HEK293 (cell line): ENCODE data around the gene NELFE.
"Not testable (repeated sequence)": the region's sequence is repeated elsewhere in the genome, so short reads cannot be mapped to it uniquely, and the experiment has no call there.

Experiments
- BCL11B ChIP-seq: fragments of 450-650 bp; formaldehyde crosslinking; IDR thresholded peaks from 2 replicates; pipeline ENCODE4 v1.5.1; 2016; ENCODE audit warnings: low read depth, missing biosample characterization, missing genetic modification characterization
- MYNN ChIP-seq: fragments of 450-650 bp; formaldehyde crosslinking; IDR thresholded peaks from 2 replicates; pipeline ENCODE4 v1.5.1; 2016; ENCODE audit warnings: missing biosample characterization, missing genetic modification characterization, borderline replicate concordance
- TCF7L2 ChIP-seq: IDR thresholded peaks from 2 replicates; pipeline ENCODE4 v1.6.1; 2011; ENCODE audit warnings: low read depth, mild to moderate bottlenecking, inconsistent platforms, low read length, moderate library complexity, borderline replicate concordance
- ZBTB20 ChIP-seq: fragments of 450-650 bp; formaldehyde crosslinking; IDR thresholded peaks from 2 replicates; pipeline ENCODE4 v1.5.1; 2016; ENCODE audit warnings: missing biosample characterization, missing genetic modification characterization
- ZNF175 ChIP-seq: fragments of 450-650 bp; formaldehyde crosslinking; IDR thresholded peaks from 2 replicates; pipeline ENCODE4 v1.5.1; 2016; ENCODE audit warnings: missing biosample characterization, missing genetic modification characterization
- ZNF19 ChIP-seq: fragments of 450-650 bp; formaldehyde crosslinking; IDR thresholded peaks from 2 replicates; pipeline ENCODE4; 2016; ENCODE audit warnings: missing biosample characterization, missing genetic modification characterization, low read depth
- ZNF768 ChIP-seq: fragments of 450-650 bp; formaldehyde crosslinking; IDR thresholded peaks from 2 replicates; pipeline ENCODE4 v1.5.1; 2018; ENCODE audit warnings: missing biosample characterization, mild to moderate bottlenecking, missing genetic modification characterization
- TF ChIP-seq, protein P1 (sequence below): fragments of 450-650 bp; formaldehyde crosslinking; conservative IDR thresholded peaks from 2 replicates; pipeline ENCODE4 v1.5.1; 2016; ENCODE audit warnings: low read depth, missing biosample characterization, missing genetic modification characterization
- TF ChIP-seq, protein P2 (sequence below): fragments of 450-650 bp; formaldehyde crosslinking; IDR thresholded peaks from 2 replicates; pipeline ENCODE4 v1.5.1; 2016; ENCODE audit warnings: missing biosample characterization, missing genetic modification characterization
- TF ChIP-seq, protein P3 (sequence below): fragments of 450-650 bp; formaldehyde crosslinking; IDR thresholded peaks from 2 replicates; pipeline ENCODE4 v1.5.1; 2016; ENCODE audit warnings: missing biosample characterization, missing genetic modification characterization

DNA sequence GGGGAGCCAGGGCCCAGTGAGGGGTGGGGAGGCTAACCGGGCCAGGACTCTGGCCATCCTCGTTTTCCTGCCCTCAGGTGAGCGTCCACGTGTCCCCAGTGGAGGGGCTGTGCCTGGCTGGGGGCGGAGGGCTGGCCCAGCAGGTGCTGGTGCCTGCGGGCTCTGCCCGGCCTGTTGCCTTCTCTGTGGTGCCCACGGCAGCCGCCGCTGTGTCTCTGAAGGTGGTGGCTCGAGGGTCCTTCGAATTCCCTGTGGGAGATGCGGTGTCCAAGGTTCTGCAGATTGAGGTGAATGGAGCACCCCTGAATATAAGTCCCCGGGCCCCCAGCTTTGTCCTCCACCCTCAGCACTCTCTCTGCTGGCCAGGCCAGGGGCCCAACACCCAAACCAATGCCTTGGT lies 35.6 kb upstream of the NELFE start:
- TF ChIP-seq, protein P1, sequence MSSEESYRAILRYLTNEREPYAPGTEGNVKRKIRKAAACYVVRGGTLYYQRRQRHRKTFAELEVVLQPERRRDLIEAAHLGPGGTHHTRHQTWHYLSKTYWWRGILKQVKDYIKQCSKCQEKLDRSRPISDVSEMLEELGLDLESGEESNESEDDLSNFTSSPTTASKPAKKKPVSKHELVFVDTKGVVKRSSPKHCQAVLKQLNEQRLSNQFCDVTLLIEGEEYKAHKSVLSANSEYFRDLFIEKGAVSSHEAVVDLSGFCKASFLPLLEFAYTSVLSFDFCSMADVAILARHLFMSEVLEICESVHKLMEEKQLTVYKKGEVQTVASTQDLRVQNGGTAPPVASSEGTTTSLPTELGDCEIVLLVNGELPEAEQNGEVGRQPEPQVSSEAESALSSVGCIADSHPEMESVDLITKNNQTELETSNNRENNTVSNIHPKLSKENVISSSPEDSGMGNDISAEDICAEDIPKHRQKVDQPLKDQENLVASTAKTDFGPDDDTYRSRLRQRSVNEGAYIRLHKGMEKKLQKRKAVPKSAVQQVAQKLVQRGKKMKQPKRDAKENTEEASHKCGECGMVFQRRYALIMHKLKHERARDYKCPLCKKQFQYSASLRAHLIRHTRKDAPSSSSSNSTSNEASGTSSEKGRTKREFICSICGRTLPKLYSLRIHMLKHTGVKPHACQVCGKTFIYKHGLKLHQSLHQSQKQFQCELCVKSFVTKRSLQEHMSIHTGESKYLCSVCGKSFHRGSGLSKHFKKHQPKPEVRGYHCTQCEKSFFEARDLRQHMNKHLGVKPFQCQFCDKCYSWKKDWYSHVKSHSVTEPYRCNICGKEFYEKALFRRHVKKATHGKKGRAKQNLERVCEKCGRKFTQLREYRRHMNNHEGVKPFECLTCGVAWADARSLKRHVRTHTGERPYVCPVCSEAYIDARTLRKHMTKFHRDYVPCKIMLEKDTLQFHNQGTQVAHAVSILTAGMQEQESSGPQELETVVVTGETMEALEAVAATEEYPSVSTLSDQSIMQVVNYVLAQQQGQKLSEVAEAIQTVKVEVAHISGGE (tag by site-specific recombination): not testable (repeated sequence)
- TF ChIP-seq, protein P2, sequence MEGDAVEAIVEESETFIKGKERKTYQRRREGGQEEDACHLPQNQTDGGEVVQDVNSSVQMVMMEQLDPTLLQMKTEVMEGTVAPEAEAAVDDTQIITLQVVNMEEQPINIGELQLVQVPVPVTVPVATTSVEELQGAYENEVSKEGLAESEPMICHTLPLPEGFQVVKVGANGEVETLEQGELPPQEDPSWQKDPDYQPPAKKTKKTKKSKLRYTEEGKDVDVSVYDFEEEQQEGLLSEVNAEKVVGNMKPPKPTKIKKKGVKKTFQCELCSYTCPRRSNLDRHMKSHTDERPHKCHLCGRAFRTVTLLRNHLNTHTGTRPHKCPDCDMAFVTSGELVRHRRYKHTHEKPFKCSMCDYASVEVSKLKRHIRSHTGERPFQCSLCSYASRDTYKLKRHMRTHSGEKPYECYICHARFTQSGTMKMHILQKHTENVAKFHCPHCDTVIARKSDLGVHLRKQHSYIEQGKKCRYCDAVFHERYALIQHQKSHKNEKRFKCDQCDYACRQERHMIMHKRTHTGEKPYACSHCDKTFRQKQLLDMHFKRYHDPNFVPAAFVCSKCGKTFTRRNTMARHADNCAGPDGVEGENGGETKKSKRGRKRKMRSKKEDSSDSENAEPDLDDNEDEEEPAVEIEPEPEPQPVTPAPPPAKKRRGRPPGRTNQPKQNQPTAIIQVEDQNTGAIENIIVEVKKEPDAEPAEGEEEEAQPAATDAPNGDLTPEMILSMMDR: not testable (repeated sequence)
- TF ChIP-seq ZNF175; TCF7L2; MYNN; ZNF768; ZBTB20 (tag by site-specific recombination); ZNF19; BCL11B: not testable (repeated sequence)
- TF ChIP-seq, protein P3, sequence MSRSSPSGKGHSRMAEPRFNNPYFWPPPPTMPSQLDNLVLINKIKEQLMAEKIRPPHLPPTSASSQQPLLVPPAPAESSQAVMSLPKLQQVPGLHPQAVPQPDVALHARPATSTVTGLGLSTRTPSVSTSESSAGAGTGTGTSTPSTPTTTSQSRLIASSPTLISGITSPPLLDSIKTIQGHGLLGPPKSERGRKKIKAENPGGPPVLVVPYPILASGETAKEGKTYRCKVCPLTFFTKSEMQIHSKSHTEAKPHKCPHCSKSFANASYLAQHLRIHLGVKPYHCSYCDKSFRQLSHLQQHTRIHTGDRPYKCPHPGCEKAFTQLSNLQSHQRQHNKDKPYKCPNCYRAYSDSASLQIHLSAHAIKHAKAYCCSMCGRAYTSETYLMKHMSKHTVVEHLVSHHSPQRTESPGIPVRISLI (tag by site-specific recombination): not testable (repeated sequence)
